ENCODE results near the gene MCM5.

DNA sequence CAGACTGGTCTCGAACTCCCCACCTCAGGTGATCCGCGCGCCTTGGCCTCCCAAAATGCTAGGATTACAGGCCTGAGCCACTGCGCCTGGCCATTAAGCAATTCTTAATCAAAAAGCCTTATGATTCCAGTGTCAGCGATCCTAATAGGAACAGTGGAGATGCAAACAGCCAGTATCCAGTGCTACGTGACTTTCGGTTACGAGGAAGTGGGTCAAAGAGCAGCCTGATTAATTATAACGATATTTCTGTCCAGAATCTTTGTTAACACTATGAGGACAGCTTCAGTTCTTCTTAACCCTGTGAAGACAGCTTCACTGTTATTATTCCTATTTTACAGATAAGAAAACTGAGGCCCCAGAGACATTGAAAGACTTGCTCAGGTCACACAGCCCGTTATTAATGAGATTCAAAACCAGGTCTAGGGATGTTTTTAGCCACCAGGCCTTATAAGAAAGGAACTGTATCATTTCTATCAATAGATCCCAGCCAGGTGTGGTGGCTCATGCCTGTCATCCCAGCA lies 36.3 kb upstream of the MCM5 start:
- TF ChIP-seq RAD21 (IDR thresholded peaks at IDR 0.05) (no peak), GABPA (IDR thresholded peaks at IDR 0.05 in 1 of 2, conservative IDR thresholded peaks at IDR 0.05 in 1 of 2) (no peak), RXRA (IDR thresholded peaks at IDR 0.05) (no peak), YY1 (IDR thresholded peaks at IDR 0.05) (no peak), TAF1 (conservative IDR thresholded peaks at IDR 0.05) (no peak), REST (IDR thresholded peaks at IDR 0.05) (no peak), FOXA1 (IDR thresholded peaks at IDR 0.05) (no peak), SP1 (IDR thresholded peaks at IDR 0.05) (no peak), EGR1 (IDR thresholded peaks at IDR 0.05; ENCODE audit: low read depth in 2 of 2) (no peak), JUND (IDR thresholded peaks at IDR 0.05) (no peak), ZBTB33 (IDR thresholded peaks at IDR 0.05) (no peak)
- TF ChIP-seq, protein P1, sequence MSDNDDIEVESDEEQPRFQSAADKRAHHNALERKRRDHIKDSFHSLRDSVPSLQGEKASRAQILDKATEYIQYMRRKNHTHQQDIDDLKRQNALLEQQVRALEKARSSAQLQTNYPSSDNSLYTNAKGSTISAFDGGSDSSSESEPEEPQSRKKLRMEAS (IDR thresholded peaks at IDR 0.05): no peak
- TF ChIP-seq, protein P2, sequence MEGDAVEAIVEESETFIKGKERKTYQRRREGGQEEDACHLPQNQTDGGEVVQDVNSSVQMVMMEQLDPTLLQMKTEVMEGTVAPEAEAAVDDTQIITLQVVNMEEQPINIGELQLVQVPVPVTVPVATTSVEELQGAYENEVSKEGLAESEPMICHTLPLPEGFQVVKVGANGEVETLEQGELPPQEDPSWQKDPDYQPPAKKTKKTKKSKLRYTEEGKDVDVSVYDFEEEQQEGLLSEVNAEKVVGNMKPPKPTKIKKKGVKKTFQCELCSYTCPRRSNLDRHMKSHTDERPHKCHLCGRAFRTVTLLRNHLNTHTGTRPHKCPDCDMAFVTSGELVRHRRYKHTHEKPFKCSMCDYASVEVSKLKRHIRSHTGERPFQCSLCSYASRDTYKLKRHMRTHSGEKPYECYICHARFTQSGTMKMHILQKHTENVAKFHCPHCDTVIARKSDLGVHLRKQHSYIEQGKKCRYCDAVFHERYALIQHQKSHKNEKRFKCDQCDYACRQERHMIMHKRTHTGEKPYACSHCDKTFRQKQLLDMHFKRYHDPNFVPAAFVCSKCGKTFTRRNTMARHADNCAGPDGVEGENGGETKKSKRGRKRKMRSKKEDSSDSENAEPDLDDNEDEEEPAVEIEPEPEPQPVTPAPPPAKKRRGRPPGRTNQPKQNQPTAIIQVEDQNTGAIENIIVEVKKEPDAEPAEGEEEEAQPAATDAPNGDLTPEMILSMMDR (IDR thresholded peaks at IDR 0.05; ENCODE audit: low read depth, low read length, missing input control): no peak
- TF ChIP-seq, protein P3, sequence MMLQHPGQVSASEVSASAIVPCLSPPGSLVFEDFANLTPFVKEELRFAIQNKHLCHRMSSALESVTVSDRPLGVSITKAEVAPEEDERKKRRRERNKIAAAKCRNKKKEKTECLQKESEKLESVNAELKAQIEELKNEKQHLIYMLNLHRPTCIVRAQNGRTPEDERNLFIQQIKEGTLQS (IDR thresholded peaks at IDR 0.05): no peak

Measured in liver (tissue), 3 donors.